HG02588 (cell line): ENCODE data around the gene C15orf39.

Experiments
- ATAC-seq: cut with Tn5 transposase; IDR thresholded peaks from one replicate; pipeline ENCODE4 v1.9.1; 2021; ENCODE audit warnings: mild to moderate bottlenecking, moderate library complexity; ENCODE audit not compliant: unreplicated experiment

C15orf39 gene

GRCh38 chr15:75171408-75171807 lies 30.3 kb upstream of the C15orf39 start:
- no peak for ATAC-seq

- ATAC-seq = no peak
Measured at GRCh38 chr15:75172284-75172820, 29.3 kb upstream of the C15orf39 start.

GRCh38 chr15:75174102-75174501 lies 27.6 kb upstream of the C15orf39 start:
- ATAC-seq = no peak

DNA sequence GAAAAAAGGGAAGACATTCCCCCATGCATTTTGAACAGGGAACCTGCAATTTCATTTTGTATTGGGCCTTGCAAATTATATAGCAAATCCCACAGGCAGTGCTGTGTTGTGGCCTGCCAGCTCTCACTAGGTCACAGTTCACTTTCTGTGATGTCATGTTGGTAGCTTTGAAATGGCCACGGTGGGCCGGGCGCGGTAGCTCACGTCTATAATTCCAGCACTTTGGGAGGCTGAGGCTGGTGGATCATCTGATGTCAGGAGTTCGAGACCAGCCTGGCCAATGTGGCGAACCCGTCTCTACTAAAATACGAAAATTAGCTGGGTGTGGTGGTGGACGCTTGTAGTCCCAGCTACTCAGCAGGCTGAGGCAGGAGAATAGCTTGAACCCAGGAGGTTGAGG lies 27.0 kb upstream of the C15orf39 start:
- no peak for ATAC-seq

- no peak for ATAC-seq
Measured at GRCh38 chr15:75176396-75176761, 25.3 kb upstream of the C15orf39 start.

DNA sequence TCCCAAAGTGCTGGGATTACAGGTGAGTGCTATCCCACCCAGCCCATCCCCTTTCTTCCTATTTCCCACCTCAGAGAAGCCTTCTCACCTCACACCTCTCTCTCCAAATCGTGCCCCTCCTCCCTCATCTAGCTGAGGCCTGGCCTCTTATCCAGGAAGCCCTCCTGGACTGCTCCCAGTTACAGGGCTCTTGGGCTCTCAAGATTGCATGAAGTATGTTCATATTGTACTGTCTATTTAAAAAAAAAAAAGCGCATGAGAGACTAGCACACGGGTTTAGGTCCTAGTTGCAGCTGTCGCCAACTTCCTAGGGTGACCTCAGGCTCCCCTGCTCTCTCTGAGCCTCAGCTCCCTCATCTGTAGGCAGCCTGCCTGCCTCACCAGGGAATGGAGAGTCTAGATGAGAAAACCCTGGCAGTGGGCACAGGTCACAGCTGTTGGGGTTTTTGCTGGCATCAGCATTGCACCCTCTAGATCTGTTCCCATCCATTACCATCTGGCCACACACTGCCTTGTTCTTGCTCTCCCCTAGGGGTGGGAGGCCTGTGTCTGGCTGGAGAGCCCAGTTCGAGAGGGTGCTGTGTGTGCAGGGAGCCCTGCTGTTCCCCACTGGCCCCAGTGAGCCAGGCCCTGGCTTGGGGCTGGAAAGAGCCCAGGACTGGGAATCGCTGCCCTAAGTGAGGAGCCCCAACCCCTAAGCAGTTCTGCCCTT lies 24.2 kb upstream of the C15orf39 start:
- ATAC-seq = no peak

DNA sequence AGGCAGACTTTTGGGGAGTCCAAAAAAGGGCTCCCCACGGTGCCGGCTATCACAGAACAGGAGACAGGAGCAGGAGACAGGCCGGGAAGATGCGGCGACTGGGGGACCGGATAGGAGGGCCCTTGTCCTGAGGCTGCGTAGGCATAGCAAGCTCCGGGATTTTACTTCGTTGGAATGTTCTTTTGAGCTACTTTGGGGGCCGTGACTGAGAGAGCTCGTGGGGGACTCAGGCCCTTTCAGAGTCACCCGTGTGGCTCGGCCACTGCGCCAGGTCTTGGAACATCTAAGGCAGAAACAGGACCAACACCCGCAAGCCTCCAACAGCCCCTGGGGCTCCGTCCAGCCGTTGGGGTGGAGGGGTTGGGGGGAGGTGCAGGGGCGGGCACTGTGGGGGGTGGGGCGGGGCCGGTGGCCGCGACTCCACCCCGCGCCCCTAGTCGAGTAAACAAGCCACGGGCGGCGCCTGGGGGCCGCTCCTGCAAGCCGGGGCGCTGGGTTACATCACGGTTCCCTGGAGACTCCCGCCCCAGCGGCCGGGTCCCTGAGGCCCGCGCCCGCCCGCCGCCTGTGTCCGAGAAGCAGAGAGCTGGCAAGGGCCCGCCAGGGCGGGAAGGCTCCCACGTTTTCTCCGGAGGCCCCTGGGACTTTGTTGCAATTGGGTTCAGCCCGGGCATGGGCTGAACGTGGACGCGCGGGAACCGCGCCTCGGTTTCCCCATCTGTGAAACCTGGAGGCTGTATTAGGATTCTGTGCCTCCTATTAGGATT lies 23.3 kb upstream of the C15orf39 start:
- no peak for ATAC-seq

- ATAC-seq = no peak
Measured at GRCh38 chr15:75178938-75179745, 22.5 kb upstream of the C15orf39 start.

DNA sequence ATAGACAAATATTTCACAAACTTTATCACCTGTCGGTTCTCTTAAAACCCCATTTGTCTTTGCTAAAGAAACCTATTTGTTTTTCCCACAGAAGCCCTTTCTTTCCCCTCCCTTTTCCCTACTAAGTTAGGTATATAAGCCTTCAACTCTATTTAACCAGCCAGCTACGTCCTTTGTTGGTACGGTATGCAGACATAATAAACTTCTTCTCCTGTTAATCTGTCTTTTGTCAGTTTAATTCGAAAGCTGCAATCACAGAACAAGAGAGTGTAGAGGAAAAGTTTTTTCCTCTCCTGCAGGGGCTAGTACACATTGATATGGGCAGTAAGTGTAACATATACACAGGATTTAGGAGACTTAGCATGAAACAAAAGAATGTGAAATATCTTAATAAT lies 21.9 kb upstream of the C15orf39 start:
- no peak for ATAC-seq

DNA sequence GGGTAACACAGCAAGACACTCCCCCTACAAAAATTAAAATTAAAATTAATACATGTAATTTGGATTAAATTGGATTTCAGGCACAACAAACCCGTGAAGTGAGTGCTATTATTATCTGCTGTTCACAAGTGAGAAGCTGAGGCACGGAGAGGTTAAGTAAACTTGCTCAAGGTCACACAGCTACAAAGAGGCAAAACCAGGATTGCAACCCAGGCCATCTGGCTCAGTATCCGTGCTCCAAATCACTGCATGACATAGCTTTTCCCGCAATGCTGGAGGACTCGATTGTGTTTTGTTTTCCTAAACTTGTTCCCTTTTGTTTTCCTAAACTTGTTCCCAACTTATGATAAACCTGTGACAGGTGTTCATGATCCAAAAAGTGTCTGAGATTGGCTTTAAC lies 19.9 kb upstream of the C15orf39 start:
- no peak for ATAC-seq

GRCh38 chr15:75182187-75183131 lies 19.2 kb upstream of the C15orf39 start:
- ATAC-seq = no peak

GRCh38 chr15:75185271-75186029 lies 16.2 kb upstream of the C15orf39 start:
- ATAC-seq = no peak

DNA sequence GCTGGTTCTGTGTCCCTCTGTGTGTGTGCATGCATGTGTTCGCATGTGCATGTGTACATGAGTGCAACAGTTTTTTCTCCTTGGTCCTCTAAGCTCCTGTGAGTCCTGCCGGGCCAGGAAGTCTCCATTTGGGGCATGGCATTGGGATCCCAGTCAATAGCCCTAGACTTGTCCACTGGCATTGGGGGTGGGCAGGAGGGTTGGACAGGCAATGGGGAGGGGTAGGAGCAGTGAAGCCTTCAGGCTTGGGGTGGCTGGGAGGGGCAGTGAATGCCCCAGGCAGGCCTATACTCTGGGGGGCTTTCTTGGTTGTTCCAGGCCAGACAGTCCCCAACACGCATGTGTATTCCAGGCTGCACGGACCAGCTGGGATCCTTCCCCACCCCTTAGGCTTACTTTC lies 15.6 kb upstream of the C15orf39 start:
- ATAC-seq = no peak

DNA sequence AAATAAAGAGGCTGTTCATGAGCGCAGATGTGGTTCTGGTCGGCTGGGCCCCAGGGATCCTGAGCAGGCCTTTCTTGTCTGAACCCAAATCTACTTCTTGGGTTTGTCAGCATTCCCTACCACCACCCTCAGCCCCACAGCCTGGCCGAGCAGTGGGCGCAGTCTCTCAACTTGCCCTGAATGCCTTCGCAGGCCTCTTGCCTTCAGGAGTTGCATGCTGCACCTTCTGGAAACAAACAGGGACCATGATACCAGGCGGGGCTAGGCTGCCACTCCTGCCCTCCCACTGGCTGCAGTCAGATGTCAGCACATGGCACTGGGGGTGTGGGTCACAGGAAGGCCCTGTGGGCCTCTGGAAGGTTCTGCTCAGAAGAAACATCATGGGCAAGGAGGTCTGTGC lies 13.2 kb upstream of the C15orf39 start:
- ATAC-seq = no peak

DNA sequence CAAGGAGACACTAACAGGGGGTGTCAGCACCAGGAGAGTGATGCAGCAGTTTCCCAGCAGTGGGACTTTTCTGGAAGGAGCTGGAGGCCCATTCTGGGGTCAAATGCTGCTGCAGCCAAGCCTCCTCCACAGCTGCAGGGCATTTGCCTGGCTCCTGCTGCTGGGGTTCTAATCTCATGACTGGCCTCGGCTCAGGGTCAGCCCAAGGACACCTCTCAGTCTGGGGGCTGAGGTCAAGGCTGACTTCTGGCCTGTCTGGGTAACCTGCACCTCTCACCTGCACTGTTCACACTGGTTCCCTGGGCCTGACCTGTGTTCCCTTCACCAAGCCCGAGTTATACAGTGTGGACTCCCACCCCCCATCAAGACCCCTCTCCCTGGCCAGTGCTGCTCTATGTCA lies 10.4 kb upstream of the C15orf39 start:
- no peak for ATAC-seq

DNA sequence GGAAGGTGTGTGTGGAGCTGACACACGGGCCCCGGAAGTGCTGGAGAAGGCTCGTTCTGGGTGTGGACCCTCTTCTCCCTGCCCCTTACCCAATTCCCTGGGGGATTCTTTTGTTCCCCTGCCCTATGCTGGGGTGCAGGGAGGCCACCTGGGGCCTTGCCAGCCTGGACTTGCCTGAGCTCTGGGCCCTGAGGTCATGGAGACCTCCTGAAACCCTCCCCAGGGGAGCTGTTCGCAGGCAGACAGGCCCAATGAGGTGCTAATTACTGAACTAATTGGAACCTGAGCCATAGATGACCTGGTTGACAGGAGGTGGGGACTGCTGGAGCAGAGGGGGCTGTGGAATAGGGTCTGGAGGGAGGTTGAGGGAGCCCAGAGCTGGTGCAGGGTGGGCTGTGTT lies 9.4 kb upstream of the C15orf39 start:
- no peak for ATAC-seq

GRCh38 chr15:75193272-75193671 lies 8.4 kb upstream of the C15orf39 start:
- no peak for ATAC-seq

DNA sequence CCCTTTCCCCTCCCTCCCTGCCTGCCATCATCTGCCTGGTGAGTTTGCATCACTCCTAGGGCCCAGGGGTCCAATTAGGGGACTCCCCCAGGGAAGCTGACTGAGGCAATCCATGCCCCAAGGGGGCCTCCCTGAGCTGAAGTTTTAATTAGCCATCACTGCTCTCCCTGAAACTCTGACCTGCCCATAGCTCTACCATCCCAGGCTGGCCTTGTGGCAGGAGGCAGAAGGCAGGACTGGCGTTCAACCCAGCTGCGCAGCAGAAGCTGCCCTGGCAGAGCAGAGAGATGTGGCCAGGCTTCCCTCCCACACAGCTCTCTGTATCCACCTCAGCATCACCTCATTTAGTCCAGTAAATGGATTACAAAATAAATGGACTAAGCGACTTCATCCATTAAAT lies 7.7 kb upstream of the C15orf39 start:
- ATAC-seq = no peak

DNA sequence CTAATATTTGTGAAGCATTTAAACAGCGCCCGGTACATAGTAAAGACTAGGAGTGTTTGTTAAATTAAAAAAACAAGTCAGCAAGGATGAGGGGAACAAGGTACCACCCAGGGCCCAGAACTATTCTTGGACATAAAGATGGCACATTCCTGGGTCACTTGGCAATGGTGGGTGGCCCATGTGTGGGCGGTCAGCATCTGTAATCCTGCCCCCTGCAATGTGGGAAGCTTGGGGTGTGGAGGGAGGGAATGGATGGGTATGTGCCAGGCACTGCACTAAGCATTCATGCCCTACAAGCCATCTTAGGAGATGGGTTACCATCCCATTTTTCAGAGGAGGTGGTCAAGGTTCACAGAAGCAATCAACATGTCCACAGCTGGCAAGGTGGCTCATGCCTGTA lies 7.3 kb upstream of the C15orf39 start:
- no peak for ATAC-seq
